HTERT RPE-1 (cell line): ENCODE measurements around the gene RABGAP1L.

Source experiments
- in situ Hi-C: fragments of 300-500 bp; cut with MboI; formaldehyde crosslinking; loops from 4 replicates; pipeline ENCODE4 v1.14.3; 2020; ENCODE audit warnings: low sequenced_read_pairs

Gene RABGAP1L

DNA sequence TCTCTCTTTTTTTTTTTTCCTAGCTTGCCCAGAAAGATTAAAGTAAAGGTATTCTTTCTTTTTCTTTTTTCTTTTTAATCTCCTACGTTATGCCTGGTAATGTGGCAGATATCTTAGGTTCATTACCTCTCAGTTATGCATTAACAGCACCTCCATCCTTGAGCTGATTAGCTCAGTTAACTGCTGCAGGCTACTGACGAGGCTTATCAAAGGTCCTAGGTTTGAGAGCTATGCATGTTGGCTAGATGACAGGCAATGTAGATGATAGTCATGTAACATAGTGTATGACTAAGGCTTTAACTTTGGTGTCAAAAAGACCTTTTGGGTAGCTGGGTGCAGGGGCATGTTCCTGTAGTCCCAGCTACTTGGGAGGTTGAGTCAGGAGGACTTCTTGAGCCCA, 786.7 kb downstream of the RABGAP1L start:
- in situ Hi-C loops = no loop called here

DNA sequence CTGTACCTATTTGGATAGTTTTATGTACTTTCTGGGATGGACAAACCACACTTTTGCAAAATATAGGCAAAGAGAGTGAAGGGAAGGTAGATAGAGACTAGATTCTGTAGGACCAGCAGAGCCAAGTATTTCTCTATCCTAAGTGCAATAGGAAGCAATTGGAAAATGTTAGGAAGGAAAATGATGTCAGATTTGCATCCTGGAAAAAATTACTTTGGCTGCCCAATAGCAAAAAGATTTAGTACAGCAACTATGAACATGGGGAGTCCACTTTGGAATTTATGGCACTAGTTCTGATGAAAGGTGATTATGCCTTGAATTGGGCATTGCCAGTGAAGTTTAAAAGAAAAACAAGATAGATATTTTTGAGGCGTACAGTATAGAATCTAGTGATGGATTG, 789.7 kb downstream of the RABGAP1L start:
- in situ Hi-C loops = no loop called here

DNA sequence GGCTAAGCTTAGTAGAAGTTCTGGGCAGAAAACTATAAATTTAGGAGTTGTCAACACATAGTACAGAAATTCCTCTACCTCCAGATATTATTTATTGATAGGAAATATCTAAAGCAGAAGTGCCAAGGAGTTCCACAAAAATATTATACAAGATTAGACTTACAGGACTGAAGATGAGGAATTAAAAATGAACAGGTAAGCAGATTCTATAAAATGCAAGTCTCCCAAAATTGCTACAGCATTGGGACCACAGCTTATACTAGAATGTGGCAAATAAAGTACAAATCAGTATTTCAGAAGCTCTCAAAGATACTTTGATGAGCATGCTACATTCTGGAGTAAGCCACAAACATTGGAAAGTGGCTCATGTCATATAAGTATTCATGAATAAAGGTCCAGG, 790.3 kb downstream of the RABGAP1L start:
- in situ Hi-C loops = no loop called here

- in situ Hi-C loops = no loop called here
Observed at GRCh38 chr1:174953285-174954072, 794.2 kb downstream of the RABGAP1L start.

DNA sequence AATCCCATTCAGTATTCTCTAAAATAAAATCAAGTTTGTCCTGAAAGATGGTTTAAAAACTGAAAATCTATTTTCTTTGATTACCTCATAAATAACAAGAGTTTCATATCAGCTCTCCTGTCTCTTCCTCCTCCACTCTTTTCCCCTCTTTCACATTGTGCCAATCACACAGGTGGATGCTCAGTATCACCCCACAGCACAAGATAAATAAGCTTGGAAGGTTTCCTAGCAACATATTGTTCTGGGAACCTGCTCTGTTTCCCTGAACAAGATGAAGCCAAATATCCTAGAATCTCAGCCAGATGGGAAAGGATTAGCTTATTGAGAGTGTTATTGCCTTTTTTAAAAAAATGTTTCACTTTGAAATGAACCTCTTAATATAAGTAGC, 794.7 kb downstream of the RABGAP1L start:
- in situ Hi-C loops = no loop called here

- in situ Hi-C loops = no loop called here
Observed at GRCh38 chr1:174954671-174955669, 795.6 kb downstream of the RABGAP1L start.

DNA sequence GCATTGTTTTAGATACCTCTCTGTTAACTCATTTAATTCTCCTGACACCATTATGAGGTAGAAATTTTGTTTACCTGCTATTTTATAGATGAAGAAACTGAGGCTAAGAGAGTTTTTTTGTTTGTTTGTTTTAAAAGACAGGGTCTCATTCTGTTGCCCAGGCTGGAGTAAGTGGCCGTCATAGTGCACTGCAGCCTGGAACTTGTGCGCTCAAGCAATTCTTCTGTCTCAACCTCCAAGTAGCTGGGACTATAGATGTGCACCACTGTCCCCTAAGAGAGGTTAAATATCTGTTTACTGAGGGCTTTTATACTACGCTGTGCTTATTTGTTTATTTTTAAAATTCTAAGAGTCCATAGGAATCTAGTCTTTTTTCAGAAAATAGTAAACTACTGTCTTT, 796.8 kb downstream of the RABGAP1L start:
- in situ Hi-C loops = no loop called here

DNA sequence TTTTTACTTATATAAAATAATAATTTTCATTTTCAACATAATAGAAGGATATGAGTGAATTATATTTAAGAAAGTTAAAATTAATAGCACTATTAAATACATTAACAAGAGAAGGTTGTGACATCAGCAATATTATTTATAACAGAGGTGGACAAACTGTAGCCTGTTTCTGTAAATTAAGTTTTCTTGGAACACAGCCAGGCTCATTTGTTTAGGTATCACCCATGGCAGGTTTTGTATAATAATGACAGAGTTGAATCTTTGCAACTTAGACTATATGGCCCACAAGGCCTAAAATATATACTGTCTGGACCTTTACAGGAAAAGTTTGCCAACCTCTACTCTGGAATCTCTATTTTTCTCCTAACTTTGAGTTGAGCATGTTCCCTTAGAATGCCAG, 797.7 kb downstream of the RABGAP1L start:
- in situ Hi-C loops = no loop called here

DNA sequence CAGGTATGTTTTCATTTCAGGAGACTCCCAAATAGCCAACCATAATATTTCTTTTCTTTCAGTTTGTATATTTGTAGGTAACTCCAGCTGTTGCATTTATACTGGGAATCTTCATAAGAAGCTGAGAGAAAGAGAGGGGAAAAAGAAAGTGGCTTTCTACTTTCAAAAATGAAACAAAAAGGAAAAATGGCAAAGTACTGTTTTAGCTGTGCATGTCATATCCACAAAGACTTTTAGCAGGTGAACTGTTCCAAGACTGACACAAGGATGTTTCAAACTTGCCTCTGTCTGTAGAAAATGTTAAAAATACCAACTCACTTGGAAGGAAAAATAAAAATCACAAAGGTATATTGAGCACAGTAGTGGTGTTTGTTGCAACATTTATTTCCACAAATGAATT, 798.5 kb downstream of the RABGAP1L start:
- in situ Hi-C loops = no loop called here

GRCh38 chr1:174958396-174958795, 799.1 kb downstream of the RABGAP1L start:
- in situ Hi-C loops = no loop called here

GRCh38 chr1:174960362-174960761, 801.0 kb downstream of the RABGAP1L start:
- in situ Hi-C loops = no loop called here

GRCh38 chr1:174963529-174964125, 804.3 kb downstream of the RABGAP1L start:
- in situ Hi-C loops = no loop called here

DNA sequence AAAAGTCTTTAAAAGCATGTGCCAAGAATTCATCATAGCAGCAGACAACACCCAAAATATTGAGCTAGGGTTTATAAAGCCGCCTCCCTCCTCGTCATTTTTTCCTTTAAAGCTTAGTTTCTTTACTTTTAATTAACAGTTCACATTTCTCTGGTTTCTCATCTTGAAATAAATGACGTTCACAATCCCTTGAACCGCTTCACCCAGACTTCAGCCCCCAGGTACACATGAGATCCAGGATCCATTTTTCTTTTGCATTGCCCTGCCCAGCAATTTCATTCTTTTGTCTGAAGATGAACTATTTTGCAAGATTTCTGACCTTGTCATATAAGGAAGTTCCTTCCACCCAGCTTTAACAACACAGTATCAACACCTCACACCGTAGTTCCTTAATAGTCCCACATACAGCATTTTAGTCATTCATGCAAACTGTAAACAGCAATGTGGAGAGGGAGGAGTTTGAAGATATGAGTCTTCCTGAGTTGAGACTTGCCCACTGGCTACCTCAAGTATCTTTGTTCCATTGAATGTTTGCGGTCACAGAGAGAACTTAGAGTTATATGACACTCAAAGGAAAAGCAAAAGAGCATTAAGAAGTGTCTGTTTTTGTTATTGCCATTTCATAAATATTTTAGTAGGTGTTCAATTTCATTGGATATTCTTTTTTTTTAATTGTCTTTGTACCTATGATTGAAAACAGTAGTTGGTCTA, 805.1 kb downstream of the RABGAP1L start:
- in situ Hi-C loops = no loop called here

- in situ Hi-C loops = no loop called here
Observed at GRCh38 chr1:174964972-174965361, 805.6 kb downstream of the RABGAP1L start.

DNA sequence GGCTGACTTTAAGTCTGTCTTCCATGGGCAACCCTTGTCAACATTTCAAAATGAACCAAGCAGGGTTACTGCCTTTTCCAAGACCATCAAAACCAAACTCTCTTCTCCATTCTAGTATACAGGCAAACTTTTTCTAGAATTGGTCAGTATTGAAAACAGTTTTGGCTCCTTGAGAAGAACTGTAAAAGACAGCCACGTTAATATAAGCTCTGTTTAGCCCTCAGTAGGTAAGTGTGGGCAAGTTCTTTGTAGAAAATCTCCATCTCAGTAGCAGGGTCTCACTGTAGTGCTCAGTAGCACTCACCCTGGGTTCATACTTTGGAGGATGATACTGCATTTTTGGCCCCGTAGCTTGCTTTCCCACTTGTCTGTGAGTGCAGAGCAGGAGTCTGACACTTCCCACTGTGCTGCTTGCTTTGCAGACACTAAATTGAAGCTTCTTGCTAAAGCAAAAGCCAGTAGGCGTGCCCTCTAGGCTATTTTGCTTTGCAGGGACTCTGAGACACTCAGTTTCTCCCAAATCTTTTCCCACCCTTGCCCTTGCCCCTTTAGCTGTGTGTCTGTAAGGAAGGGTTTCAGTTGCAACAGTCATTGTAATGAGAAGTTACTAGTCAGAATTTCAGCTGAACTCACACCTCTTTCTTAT, 806.2 kb downstream of the RABGAP1L start:
- in situ Hi-C loops = no loop called here

DNA sequence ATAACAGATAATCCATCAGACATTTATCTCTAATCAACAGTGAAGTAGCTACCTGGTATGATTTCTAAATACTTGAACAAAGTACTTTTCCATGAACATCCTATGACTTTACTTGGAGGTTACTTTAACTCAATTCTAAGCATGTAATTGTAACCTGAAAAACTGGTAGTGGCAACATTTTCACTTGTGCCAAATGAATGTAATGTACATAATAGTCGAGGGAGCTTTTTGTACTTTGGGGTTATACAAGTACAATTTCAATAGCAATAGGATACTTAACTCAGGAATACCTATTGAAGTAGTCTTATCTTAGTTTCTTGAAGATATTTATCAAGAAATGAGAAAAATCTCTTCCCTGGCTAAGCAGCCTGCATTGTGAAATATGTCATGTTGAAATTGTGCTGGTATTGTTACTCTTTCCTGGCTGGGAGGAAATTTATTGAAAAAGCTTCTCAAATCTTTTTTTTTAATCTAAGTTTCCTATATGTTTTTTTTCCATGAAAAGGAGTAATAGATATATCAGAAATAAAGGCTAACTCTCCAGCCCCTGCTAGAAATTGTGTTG, 806.8 kb downstream of the RABGAP1L start:
- in situ Hi-C loops = no loop called here

DNA sequence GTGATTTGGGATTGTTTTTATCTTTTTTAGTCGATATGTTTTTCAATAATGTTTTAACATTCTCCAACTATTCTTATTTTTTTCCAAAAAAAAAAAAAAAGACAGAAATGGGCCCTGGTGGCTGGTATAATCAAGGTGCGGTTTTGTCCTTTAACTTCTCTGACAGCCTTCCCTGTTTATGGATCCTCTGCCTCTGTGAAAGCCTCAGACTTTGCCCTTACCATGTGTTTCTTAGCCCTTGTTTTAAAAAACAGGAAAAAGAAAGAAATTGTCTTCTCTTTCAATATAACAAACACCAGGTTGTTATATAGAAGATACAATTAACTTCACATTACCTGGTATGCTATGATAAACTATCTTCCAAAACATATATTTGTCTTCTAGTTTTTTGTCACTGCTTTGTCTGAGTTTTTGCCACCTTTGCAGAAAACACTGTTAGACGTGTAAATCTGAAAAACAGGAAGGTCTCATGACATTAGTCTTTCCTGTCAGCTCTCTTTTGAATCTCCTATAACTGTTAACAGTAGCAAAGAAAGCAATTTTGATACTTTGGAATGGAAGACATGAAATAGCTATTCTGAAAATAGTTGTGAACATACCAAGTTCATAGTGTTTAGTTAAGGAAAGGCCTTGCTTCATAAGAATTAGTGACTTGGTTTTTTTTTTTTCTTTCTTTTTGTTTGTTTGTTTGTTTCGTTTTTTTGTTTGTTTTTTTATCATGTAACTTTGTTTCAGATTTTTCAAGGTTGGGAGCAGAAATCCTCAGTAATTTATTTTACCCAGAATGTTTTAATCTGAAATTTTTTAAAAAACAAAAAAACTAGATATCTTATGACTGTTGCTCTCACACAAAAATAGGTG, 808.8 kb downstream of the RABGAP1L start:
- in situ Hi-C loops = no loop called here

DNA sequence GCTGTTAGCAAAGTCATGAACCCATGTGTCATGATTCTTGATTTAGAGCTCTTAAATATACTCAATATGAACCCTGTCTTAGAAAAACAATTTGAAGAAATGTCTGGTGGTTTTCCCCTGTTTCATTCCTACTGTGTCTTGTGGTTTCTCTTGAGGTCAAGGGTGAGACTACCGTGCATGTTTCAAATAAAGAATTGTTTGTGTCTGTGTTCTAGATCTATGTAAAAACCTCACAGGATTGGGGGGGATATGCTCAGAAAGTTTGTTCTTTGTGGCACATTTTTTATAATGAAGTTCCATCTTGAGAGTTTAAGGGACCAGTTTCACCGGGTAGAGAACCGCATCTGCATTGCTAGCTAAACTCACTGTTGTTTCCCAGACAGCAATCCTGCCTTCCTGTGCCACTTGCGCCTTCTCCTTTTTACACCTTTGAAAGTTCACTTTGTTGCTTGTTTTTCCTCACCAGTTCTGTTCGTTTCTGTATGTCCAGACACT, 809.5 kb downstream of the RABGAP1L start:
- in situ Hi-C loops = no loop called here

DNA sequence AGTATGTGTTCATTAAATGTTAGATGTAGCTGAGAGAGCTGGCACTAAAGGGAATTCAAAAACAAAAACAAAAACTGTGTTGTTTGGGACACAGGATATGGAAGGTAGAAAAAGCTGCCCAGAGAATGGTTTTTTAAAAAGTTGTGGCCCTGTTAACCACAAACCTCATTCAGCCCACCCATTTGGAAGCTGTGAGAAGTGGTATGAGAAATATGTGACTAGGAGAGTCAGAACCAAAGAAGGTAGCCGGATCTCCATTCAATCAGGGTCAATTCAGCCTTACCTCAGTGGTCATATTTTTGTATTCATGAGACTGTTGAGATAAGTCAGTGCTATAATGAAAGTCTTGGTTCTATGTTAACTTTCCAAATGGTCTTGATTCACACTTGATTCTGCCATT, 810.7 kb downstream of the RABGAP1L start:
- in situ Hi-C loops = no loop called here
